Activated CD4-positive, alpha-beta T cell treated with anti-CD3 and anti-CD28 coated beads for 4 hours (primary cell): ENCODE data around the gene PTPRJ.

ENCODE experiments used
- DNase-seq, 2 donors: peaks; one replicate each; pipeline ENCODE4 v3.0.0-alpha.2; 2020

Gene PTPRJ

DNA sequence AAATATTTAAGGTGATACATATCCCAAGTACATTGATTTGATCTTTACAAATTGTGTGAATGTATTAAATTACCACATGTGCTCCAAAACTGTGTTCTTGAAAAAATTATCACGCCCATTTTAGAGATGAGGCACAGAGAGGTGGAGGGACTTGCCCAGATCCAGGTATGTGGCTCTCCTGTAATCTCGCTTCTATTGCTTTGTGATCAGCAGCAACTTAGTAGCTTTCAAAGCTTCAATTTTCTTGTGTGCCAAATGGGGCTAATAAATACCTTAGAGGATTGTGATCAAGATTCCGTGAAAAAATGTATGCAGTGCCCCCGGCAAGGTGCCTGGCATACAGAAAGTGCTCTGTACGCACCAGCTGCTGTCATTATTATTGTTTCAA is 18.0 kb downstream of the PTPRJ start:
- DNase-seq: no peak

DNA sequence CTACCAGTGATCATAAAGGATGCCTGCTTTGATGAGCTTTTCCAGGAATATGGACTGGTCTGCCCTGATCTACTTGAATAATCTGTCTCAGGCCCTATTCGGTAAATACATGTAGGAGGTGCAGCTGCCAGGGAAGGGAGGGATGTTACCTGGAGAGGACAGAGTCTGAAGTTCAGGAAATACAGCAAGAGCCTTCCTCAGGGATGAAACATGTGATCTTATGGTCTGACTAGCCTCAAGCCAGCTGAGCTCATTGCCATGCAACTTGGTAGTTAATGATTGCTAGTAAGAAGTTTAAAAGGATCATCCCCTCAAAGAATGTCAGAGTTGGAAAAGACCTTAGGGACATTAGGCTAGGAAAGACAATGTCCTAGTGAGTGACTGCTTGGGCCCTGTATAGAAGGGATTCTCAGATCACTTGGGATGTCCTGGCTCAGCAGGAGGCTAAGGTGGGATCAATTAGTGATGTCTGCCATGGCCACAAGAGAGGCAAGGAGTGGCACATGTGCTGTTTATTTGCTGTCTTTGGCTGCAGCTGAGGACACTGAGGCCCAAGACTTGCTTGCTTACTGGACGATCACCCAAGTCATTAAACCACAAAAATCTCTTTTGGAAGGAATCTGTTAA is 18.5 kb downstream of the PTPRJ start:
- no peak for DNase-seq

DNA sequence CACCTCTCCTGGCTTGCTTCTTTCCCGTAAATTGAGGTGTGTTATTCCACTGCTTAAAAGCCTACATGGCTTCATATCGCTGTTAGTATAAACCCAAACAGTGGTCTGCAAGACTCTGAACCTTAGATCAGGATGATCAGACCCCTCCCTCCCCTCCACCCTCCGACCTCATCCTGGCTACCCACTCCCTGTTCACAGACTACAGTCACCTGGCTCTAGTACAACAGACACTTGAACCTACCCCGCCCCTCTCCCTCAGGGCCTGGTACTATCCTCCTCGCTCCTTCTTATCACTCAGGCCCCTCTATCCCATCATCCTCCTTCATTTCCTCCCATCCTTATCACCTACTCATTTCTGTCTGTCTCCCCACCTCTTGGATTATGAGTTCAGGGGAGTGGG is 20.1 kb downstream of the PTPRJ start:
- no peak for DNase-seq

DNA sequence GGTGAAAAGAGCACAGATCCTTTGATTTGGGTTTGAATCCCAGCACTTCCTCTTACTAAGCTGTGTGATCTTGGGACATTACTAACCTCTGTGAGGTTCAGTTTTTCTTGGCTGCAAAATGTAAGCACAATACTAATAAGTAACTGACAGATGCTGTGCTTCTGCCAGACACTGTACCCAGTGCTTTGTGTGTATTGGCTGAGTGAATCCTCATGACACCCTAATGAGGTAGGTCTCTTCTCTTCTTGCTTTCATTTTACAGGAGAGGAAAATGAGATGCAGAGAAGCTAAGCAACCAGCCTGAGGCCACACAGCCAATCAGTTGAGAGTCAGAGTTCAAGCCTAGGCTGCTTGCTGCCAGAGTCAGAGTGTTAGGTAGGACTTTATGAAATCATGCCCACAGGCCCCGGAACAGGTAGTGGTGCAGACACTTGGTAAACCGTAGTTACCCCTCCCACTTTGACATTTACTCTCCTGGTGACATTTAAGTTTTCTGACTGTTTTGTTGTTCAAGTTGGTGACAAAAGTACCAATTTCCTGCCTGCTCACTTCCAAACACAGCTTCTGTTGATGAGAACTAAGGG is 21.2 kb downstream of the PTPRJ start:
- DNase-seq: peak; percentile 80 to 85

DNA sequence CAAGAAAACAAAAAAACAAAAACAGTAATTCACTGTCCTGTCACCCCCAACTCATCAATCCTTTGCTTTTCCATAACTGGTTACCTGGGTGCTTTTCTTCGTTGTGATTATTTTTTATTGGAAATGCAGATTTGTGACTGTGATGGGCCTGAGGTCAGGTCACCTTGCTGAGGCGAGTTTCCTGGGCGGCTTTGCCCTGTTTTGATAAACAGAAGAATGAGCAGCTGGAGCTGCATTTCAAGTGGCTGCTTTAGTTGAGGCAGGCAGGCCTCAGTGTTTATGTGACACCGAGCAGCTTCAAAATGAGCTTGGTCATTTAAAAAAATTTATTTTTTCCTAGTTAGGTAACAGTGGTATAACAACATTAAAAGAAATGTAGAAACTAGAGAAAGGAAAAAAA is 22.2 kb downstream of the PTPRJ start:
- no peak for DNase-seq

DNA sequence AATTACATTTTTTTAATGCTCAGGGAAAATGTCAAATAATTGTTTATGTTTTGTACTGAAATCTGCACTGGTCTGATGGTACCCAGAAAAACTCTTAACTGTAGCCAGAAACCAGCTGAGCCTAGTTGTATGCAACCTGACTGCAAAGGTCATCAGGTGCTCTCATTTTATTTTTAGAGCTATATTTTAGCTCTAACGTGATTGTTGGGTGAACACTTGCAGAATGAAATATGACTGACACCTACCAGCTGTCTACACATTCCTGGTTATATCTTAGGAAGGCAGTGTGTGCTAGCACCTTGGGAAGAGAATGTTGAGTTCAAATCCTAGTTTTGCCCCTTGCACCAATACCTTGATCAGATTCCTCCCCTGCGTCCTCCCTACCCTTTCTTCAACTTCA is 23.6 kb downstream of the PTPRJ start:
- no peak for DNase-seq

DNA sequence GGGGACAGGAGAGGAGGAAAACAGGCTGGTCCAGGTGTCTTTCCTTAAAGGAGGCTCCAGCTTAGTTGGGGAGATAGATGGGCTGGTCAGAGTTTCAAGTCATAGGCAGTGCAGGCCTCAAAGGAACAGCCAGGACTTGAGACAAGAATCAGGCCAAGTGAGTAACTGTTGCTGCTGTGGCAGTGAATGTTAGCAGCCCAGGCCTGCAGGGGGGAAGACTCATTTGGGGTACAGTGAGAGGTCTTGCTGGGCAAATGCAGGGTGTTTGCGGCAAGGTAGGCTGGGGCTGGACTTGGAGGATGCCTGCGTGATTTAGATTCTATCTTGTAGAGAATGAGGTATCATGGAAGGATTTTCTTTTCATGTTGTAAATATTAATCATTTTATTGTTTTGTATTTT is 24.1 kb downstream of the PTPRJ start:
- no peak for DNase-seq

DNA sequence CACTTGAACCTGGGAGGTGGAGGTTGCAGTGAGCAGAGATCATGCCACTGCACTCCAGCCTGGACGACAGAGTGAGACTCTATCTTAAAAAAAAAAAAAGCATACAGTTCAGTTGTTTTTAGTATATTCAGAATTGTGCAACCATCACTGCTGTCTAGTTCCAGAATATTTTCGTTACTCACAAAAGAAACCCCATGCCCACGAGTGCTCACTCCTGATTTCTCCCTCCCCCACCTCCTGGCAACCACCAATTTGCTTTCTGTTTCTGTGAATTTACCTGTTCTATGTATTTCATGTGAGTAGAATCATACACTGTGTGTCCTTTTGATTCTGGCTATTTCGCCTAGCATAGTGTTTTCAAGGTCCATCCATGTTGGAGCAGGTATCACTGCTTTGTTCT is 24.8 kb downstream of the PTPRJ start:
- DNase-seq: peak; percentile 50 to 59

DNA sequence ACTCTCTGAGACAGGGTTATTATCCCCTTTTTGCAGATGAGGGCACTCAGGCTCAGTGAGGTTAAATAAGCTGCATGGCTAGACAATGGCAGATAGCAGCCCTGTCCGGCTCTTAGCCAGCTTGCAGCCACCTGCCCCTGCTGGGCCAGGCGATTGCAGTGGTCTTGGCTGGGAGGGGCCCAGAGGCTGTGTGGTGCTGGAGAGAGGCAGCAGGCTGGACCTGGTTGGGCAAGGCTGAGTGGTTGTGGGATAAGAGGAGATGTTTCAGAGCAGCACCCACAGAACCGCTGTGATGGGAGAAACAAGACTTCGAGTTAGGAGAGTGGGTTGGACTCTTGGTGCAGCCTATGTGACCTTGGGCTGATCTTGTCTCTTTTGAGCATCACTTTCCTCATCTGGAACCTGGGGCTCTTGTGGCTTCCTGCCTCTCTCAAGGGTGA is 25.5 kb downstream of the PTPRJ start:
- no peak for DNase-seq

DNA sequence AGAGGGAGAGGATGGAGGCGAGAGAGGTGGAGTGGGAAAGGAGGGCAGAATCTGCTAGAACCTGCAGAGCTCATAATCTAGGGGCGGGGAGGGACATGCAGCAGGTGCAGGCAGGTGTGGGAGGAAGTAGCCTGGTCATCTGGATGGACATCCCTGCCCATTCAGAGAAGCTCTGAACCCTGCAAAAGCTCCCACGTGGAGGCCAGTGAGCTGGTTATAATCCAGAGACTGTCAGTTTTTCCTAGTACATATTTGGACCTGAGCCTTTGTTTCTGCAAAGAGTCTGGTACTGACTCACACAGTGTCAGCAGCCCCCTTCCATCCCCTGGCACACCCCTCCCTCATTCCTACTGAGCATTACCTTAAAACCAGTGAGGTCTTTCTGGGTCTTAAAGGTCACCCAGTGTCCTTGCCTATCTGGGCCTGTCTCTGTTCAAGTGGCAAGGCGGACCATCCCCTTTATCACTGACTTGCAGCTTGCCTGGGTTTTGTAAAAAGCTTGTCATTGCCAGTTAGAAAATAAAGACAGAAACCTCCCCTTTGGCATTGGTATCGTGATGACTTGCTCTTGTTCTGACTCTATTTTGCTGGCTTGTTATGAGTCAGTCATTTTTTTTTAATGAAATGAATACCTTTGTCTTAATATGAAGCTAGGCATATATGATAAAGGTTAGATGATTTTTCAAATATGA is 26.1 kb downstream of the PTPRJ start:
- DNase-seq: peak in 1 of 2 donors; percentile 39

DNA sequence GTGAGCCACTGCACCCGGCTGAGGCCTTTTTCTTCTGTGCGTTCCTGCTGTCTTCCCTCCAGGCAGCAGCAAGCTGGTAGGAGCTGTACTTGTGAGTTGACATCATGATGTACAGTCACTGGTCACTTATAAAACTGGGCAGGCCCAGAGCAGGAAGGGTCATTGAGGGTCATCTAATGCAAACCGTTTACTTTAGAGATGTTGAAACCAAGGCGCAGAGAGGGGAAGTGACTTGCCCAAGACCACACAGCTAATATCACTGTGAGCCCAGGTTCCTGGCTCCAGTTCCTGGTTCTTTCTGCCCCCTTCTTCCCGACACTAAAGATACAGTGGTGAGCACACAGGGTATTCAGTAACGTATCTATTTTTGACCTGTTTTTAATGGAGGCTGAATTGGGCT is 27.3 kb downstream of the PTPRJ start:
- DNase-seq: no peak

DNA sequence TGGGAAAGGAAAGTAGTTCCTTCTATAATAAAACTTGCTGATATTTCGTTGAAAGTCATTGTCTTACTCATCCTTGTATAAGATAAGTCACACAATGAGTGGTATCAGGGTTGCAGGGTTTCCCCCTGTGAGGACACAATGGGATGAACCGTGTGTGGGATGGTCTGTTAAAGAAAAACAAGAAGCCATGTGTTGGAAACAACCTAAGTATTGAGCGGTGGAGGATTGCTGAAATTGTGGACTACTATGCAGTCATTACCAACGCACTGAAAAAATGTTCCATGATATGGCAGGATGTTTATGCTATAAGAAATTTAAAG is 28.6 kb downstream of the PTPRJ start:
- peak; percentile 66 for DNase-seq

DNA sequence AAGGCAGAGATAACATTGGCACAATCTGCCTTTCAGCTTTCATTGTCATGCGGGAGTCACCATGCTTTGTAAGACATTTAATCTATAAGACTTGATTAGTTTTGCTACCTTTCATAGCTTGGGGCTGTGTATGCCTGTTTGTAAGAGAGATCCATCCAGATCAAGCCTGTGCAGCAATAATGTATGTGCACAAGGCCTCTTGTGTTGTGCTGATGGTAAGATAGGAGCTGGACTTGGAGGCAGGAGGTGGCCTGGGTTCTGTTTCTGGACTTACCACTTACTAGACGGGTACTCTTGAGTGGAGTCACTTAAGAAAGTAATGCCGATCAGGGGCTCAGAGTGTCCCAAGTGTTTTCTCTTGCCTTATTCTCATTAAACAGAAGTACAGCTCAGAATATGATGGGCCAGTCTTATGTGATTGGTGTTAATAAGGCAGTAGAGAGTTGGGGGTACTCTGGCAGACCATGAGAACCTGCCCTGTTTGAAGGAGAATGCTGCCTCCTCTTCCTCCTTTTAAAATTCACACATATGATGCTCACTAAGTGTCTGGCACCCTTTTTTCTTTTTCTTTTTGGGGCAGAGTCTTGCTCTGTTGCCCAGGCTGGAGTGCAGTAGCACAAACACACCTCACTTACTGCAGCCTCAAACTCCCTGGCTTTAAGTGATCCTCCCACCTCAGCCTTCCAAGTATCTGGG is 30.9 kb downstream of the PTPRJ start:
- DNase-seq: no peak

DNA sequence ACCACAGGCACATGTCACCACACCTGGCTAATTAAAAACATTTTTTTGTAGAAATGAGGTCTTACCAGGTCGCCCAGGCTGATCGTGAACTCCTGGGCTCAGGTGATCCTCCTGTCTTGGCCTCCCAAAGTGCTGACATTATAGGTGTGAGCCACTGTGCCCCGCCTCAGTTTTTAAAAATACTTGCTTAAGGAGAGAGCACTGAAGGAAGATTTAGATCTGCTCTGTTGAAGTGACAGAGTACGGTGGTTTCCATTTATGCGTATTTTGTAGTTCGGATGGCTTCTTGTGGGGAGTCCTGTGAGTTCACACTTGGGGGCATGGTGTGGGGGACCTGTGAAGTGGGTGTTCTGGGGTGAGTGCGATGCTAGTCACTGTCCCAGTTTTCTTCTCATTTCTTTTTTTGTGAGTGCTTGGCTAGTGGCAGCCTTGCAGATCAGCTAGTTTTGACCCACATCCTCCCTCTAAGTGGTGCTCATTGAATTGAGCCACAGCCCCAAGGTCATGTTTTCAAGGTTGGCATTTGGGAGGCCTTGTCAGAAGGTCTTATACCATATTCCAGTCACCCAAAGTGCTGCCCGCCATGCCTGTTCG is 31.5 kb downstream of the PTPRJ start:
- DNase-seq: peak in 1 of 2 donors; percentile 40

DNA sequence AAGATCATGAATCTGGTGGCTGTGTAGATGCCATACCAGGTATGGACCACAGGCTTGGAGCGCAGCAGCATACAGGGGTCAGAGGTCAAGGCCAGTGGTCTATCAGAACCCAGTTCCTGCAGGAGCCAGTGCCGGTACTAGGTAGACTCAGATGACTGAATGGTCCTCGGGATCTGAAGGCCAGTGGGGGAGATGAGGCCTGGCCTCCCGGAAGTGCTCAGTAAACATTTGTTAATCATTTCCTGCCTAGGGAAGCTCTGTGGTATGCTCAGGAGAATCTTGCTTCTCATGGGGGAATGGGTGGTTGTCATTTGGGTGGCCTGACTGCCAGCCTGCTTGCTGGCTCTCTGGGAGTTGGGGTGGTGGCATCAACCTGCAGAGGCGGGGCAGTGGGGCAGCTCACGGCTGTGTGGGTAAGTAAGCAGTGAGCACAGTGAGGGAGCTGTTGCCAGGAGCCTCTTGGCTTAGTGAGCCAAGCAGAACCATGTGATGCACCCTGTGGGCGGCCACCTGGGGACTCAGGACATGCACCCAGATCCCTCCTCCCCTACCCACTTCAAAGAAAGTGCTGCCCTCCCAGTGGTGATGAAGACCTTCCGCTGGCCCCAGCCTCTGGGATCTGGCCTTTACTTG is 33.0 kb downstream of the PTPRJ start:
- peak; percentile 33 to 55 for DNase-seq

DNA sequence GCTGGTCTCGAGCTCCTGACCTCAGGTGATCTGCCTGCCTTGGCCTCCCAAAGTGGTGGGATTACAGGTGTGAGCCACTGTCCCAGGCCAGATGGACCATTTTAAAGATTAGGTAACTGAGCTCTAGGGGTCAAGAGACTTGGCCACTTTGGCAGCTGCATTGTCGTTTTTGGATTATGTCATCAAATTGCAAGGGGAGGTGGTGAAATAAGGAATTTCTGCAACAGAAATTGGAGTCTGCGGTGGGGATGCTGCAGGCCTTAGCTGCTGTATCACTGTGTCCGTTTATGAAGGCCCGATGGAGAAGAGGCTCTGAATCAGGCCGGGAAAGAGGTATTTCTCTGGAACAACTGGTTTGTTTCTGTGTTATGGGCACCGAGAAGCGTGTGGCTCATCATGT is 34.6 kb downstream of the PTPRJ start:
- DNase-seq: no peak

DNA sequence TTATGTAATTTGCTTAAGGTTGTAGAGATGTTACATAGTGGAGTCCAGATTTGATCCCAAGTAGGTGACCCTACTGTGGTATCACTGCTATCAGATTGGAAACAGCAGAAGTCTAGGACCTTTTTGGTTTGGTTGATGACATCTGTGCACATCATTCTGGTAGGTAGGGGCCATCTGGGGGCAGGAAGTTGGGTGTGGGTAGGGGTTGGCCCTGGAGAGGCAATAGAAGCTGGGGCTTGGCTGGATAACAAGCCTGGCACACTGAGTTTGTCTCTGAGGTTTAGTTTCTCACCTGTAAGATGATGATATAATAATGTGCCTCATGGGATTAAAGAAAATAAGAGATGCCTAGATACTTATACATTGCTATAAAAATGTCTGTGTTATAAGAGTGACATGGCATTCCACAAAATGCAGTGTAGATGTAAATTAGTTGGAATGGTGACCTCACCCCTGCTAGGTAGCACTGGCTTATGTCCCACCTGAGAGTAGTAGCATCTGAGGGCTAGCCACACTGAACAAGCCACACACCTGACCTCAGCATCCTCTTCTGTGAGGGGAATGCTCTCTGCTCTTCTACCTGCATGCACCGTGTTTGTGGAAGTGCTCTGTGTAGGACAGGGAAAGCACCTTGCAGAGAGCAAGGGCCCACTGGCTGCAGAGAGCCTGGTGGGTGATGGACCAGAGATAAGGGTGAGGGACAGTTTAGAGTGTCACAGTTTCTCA is 36.9 kb downstream of the PTPRJ start:
- DNase-seq: peak in 1 of 2 donors; percentile 31

DNA sequence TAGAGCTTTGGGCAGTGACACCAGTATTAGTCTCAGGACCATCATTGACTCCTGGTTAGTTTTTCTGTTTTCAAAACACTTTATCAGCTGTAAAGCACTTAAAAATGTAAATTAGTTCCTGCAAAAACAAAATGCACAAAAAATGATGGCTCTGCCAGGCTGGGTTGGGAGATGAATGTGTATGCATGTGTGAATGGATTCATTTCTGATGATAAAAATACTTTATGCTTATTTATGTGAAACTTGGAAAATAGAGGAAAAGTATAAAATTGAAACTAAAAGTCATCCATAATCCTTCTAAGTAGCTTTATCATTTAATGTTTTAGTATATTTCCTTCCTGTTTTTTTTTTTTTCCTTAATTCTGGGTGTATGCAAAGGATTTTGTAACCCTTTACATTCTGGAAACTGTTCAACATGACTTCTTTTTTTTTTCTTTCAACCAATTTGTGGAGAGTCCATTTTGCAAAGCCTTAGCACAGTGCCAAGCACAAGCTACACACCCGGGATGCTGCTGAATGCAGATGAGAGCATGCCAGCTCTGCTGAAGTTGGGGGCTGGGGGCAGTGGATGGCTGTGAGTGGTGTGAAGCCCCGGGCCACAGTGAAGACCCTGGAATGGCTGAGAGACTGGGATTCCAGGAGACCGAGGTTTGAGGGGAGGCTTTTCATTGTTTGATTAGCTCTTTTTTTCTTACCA is 37.6 kb downstream of the PTPRJ start:
- no peak for DNase-seq

DNA sequence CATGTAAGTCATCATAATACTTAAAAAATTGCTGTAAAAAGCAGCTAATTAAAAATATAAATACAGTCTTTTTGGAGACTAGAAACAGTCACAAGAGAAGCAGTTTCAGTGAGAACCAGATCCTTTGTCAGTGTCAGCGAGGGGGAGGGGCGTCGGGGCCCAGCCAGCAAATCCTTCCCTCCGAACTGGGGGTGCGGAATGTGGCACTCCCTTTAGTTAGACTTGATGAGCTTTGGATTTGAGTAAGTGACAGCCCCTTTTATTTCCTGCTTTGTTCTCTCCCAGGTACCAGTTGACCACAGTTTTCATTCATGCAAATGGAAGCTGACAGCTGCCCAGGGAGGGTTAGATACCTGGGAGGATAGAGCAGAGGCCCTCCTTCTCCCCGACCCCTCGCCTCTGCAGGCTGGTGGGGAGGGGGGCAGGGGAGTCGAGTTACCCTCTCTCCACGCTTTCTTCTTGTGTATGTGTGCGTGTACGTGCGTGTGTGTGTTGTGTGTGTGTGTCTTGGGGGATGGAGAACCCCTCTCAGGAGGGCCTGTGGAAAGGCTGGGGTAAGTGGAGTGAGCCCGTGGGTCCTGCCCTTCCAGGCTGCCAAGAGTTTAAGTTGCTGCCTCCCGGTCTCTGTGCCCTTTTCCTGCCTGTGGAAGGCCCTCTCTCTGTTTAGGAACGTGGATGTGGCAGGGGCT is 38.3 kb downstream of the PTPRJ start:
- DNase-seq: no peak

DNA sequence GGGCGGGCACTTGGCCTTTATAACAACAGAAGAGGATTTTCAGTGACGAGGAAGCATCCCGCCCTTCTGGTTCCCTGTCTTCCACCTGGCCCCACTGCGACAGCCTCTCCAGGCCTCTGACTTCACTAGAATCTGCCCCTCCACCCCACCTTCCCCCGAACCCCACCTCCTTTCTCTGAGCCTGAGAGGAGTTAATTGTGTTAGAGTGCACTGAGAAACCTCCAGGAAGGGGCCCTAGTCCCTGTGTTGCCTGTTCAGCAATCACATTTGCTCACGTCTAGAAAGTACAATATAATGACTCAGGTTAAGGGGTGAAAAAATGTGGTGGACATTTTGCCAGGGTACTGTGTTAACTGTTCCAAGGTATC is 38.8 kb downstream of the PTPRJ start:
- no peak for DNase-seq

DNA sequence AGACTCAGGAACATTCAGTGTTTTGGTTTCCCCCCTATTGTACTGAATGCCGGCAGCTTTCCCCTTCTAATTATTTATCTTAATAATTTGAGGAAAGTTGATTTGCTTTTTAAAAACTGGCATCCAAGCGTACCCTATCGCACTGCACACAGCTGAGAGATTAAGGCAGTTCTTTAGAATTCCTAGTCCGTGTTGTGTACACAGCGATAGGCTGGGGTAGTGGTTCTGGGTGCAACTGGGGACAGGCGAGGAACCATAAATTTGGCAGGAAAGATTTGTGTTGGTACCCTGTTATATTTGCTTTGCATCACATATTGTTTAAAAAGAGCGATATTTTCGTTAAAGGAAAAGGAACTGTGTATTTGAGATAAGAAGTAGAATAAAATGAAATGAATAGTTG is 39.2 kb downstream of the PTPRJ start:
- no peak for DNase-seq
